Trophoblast cell (in vitro differentiated cells and primary cell): Measurements from ENCODE around the gene RAB3GAP1.

Experiments
- DNase-seq, 2 donors: peaks; one replicate each; pipeline ENCODE4 v3.0.0-alpha.2; 2016
- H2AFZ ChIP-seq: 2 replicates; pipeline ENCODE4 v1.6.1; 2013; ENCODE audit warnings: low read length, moderate library complexity, mild to moderate bottlenecking; ENCODE audit not compliant: insufficient read depth, poor library complexity
- H2AK5ac ChIP-seq: 2 replicates; pipeline ENCODE4 v1.6.1; 2013; ENCODE audit warnings: mild to moderate bottlenecking, low read length
- H2BK120ac ChIP-seq: 2 replicates; pipeline ENCODE4 v1.6.1; 2013; ENCODE audit warnings: low read length, mild to moderate bottlenecking, moderate library complexity; ENCODE audit not compliant: insufficient read depth, poor library complexity
- H2BK12ac ChIP-seq: 2 replicates; pipeline ENCODE4 v1.6.1; 2013; ENCODE audit warnings: mild to moderate bottlenecking, low read length, moderate library complexity
- H2BK5ac ChIP-seq: 2 replicates; pipeline ENCODE4 v1.6.1; 2013; ENCODE audit warnings: low read length, low read depth, moderate library complexity, mild to moderate bottlenecking; ENCODE audit not compliant: poor library complexity
- H3K14ac ChIP-seq: 2 replicates; pipeline ENCODE4 v1.6.1; 2013; ENCODE audit warnings: mild to moderate bottlenecking, low read length
- H3K18ac ChIP-seq: 2 replicates; pipeline ENCODE4 v1.6.1; 2013; ENCODE audit warnings: mild to moderate bottlenecking, low read length
- H3K23ac ChIP-seq: 2 replicates; pipeline ENCODE4 v1.6.1; 2013; ENCODE audit warnings: low read length
- H3K27ac ChIP-seq: 2 replicates; pipeline ENCODE4 v1.5.1; 2013; ENCODE audit warnings: low read depth, mild to moderate bottlenecking, inconsistent platforms, low read length, moderate library complexity
- H3K27me3 ChIP-seq: 2 replicates; pipeline ENCODE4 v1.6.1; 2013; ENCODE audit warnings: inconsistent platforms, mild to moderate bottlenecking, low read length, moderate library complexity; ENCODE audit not compliant: insufficient read depth
- H3K36me3 ChIP-seq, 2 experiments: 1 replicate in 1 of 2; 2 replicates in 1 of 2; pipeline ENCODE4 v1.6.1; 2013; ENCODE audit warnings: low read length in 2 of 2, mild to moderate bottlenecking in 2 of 2, moderate library complexity in 1 of 2; ENCODE audit not compliant: insufficient read depth in 2 of 2, control insufficient read depth in 1 of 2
- H3K4ac ChIP-seq: 2 replicates; pipeline ENCODE4 v1.6.1; 2013; ENCODE audit warnings: low read depth, mild to moderate bottlenecking, low read length, moderate library complexity
- H3K4me1 ChIP-seq, 2 experiments: 1 replicate in 1 of 2; 2 replicates in 1 of 2; pipeline ENCODE4 v1.6.1; 2013; ENCODE audit warnings: low read length in 2 of 2, mild to moderate bottlenecking in 2 of 2, moderate library complexity in 1 of 2; ENCODE audit not compliant: insufficient read depth in 2 of 2, control insufficient read depth in 1 of 2
- H3K4me2 ChIP-seq: 2 replicates; pipeline ENCODE4 v1.6.1; 2013; ENCODE audit warnings: inconsistent platforms, mild to moderate bottlenecking, low read length, moderate library complexity
- H3K4me3 ChIP-seq: 2 replicates; pipeline ENCODE4 v1.5.1; 2013; ENCODE audit warnings: mild to moderate bottlenecking, low read depth, low read length, inconsistent platforms
- H3K79me1 ChIP-seq: one replicate; pipeline ENCODE4 v1.6.1; 2013; ENCODE audit warnings: low read length
- H3K79me2 ChIP-seq: 2 replicates; pipeline ENCODE4 v1.6.1; 2013; ENCODE audit warnings: low read length, mild to moderate bottlenecking; ENCODE audit not compliant: control insufficient read depth, insufficient read depth, poor library complexity
- H3K9ac ChIP-seq: 2 replicates; pipeline ENCODE4 v1.6.1; 2013; ENCODE audit warnings: mild to moderate bottlenecking, low read length
- H3K9me3 ChIP-seq: 2 replicates; pipeline ENCODE4 v1.6.1; 2013; ENCODE audit warnings: low read depth, mild to moderate bottlenecking, control low read depth, inconsistent platforms, low read length; ENCODE audit not compliant: insufficient read depth
- H4K12ac ChIP-seq: 2 replicates; pipeline ENCODE4 v1.6.1; 2013; ENCODE audit warnings: low read depth, mild to moderate bottlenecking, low read length, moderate library complexity
- H4K8ac ChIP-seq: 2 replicates; pipeline ENCODE4 v1.6.1; 2013; ENCODE audit warnings: low read depth, mild to moderate bottlenecking, low read length, moderate library complexity
- H4K91ac ChIP-seq: one replicate; pipeline ENCODE4 v1.6.1; 2013; ENCODE audit warnings: low read depth, mild to moderate bottlenecking, low read length, moderate library complexity
- WGBS: extraction: QIAGEN DNeasy Blood & Tissue Kit; methylation state at CpG from one replicate; pipeline ENCODE4 v1.1.7; 2013; ENCODE audit warnings: missing lambda C conversion rate; ENCODE audit not compliant: insufficient read length, insufficient coverage; ENCODE audit errors: extremely low coverage; 5-methylcytosine and 5-hydroxymethylcytosine counted together

The RAB3GAP1 gene

DNA sequence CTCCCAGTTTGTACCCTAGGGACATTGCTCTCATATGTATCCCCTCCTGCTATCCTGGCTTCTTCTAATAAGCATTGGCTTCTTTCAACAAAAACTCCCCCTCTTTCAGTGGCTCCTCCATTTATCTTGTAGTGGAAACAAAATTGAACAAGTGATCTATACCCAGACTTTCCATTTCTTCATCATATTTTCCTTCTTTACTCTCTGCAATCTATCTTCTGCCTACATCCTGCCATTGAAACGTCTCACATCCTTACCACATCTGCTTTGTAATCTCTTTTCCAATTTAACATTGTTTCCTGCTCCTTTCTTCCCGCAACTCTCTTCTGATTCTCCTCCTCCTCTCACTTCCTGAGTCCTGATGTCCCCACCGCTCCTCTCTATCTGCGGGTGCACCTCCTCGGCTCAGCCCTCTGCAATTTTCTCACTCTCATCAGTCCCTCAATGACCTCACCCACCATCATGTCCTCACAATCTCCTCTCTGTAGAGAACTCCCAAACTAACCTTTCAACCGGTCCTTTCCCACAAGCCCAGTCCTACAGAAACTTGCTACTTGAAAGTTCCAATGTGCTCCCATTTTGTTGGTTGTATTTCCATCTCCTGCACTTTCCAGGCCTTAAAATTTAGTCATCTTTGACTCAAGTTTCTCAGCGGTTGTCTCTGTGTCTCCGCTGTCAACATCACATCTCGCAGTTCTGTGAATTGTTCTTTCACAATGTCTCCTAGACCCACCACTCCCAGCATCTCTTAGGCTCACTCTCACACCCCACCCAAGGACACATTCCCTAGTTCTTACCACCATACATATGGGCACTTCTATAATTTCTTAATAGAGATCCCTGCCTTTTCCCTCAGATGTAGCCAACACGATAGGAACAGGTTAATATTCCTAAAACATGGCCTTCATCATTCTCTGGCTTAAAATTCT, 28.9 kb upstream of the RAB3GAP1 start:
- Histone ChIP-seq H3K79me1 (no peaks in the 10 kb centered on the region), H3K4me1 (no peaks in the 10 kb centered on the region), H3K4ac (no peak overlapping the region), H3K9me3 (no peaks in the 10 kb centered on the region), H3K27me3 (no peaks in the 10 kb centered on the region), H3K4me2 (no peak overlapping the region), H3K36me3 (no peaks in the 10 kb centered on the region), H4K8ac (no peak overlapping the region), H3K14ac (no peak overlapping the region), H3K27ac (no peak overlapping the region), H4K12ac (no peak overlapping the region), H2BK120ac (no peak overlapping the region), H3K23ac (no peak overlapping the region), H3K9ac (no peak overlapping the region), H2BK5ac (no peak overlapping the region), H2AK5ac (no peak overlapping the region), H3K18ac (no peak overlapping the region), H2AFZ (no peak overlapping the region), H4K91ac (no peak overlapping the region), H3K79me2 (no peaks in the 10 kb centered on the region), H3K4me3 (no peak overlapping the region), H2BK12ac (no peak overlapping the region)
- DNase-seq = no peak
- WGBS = no CpG with 5 or more reads among the region's 10 CpGs

DNA sequence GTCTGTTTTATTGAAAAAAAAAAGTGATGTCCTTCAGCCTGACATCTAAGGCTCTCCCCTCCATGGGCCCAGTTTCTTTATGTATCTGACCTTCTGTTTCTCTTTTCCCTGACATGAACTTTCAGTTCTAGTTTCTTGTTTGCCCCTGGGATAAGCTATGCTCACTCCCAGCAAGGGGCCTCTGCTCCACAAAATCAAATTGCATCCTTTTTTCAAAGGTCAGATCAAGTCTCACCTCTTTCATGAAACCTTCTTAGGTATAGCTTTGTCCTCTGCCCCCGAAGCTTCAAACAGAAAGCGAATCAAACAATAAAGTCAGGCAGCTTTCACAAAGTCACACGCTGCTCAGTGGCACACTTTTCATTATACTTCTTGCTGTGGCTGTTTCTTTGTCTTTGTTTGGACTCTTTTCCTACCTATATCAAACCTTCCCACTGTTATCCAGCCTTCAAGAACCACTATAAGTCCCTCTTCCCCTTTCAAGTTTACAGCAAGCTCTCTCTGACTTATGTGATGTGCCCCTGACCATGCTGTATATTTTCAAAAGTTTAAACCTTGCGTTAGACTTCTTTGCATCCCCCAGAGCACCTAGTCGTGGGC, 28.1 kb upstream of the RAB3GAP1 start:
- no peaks in the 10 kb centered on the region for H3K79me2 ChIP-seq
- no peak overlapping the region for H3K14ac ChIP-seq
- no peak overlapping the region for H4K91ac ChIP-seq
- no peaks in the 10 kb centered on the region for H3K9me3 ChIP-seq
- no peaks in the 10 kb centered on the region for H3K79me1 ChIP-seq
- H3K36me3 ChIP-seq = no peaks in the 10 kb centered on the region
- H3K27me3 ChIP-seq = no peaks in the 10 kb centered on the region
- no peak overlapping the region for H3K23ac ChIP-seq
- no peak overlapping the region for H3K4me3 ChIP-seq
- H4K8ac ChIP-seq = no peak overlapping the region
- no peak overlapping the region for H3K4ac ChIP-seq
- H2BK120ac ChIP-seq = no peak overlapping the region
- H4K12ac ChIP-seq = no peak overlapping the region
- H2AK5ac ChIP-seq = no peak overlapping the region
- H3K18ac ChIP-seq = no peak overlapping the region
- WGBS = no CpG with 5 or more reads among the region's 5 CpGs
- H3K4me2 ChIP-seq = no peak overlapping the region
- H3K4me1 ChIP-seq = no peaks in the 10 kb centered on the region
- DNase-seq = no peak
- no peak overlapping the region for H3K27ac ChIP-seq
- H2BK12ac ChIP-seq = no peak overlapping the region
- H2BK5ac ChIP-seq = no peak overlapping the region
- no peak overlapping the region for H3K9ac ChIP-seq
- no peak overlapping the region for H2AFZ ChIP-seq

DNA sequence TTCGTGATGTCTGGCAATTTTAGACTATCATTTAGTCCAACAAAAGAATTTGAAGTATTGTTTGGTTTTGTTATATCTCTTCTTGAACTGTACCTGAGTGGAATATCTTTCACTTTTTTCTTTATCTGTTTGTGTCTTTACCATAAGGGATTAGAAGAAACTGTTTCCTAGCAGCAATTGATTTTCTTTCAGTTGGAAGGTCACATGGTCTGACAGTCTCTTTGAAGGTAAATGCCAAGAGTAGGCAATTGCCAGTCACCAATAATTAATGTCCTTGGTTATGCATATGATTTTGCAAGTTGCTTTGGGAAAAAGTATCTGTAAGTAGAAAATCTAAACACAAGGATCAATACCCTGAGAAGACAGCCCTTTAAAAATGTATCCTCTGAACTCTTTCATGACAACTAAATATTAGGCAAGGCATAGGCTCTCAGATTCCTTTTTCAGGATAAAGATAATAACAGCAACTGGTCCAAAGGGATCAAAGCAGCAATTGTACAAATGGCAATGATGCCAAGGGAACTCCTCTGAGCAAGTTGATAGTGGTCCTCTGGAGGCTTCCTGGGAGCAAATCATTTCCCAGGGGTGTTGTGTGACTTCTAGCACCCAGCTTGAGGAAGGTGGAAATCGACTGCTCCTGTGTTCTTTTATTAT, 22.5 kb upstream of the RAB3GAP1 start:
- H3K4me1 ChIP-seq = no peaks in the 10 kb centered on the region
- H3K27ac ChIP-seq = no peak overlapping the region
- H3K23ac ChIP-seq = no peak overlapping the region
- H3K79me2 ChIP-seq = no peaks in the 10 kb centered on the region
- no peak overlapping the region for H3K18ac ChIP-seq
- H4K12ac ChIP-seq = no peak overlapping the region
- H2BK5ac ChIP-seq = no peak overlapping the region
- no peak overlapping the region for H2BK120ac ChIP-seq
- no peak for DNase-seq
- H2AK5ac ChIP-seq = no peak overlapping the region
- H4K8ac ChIP-seq = no peak overlapping the region
- H4K91ac ChIP-seq = no peak overlapping the region
- no peaks in the 10 kb centered on the region for H3K79me1 ChIP-seq
- H3K4me3 ChIP-seq = no peak overlapping the region
- H3K9me3 ChIP-seq = no peaks in the 10 kb centered on the region
- H3K27me3 ChIP-seq = no peaks in the 10 kb centered on the region
- H3K4me2 ChIP-seq = no peak overlapping the region
- no peaks in the 10 kb centered on the region for H3K36me3 ChIP-seq
- H3K9ac ChIP-seq = no peak overlapping the region
- no peak overlapping the region for H3K4ac ChIP-seq
- no peak overlapping the region for H2BK12ac ChIP-seq
- WGBS = no CpG with 5 or more reads among the region's 2 CpGs
- no peak overlapping the region for H3K14ac ChIP-seq
- no peak overlapping the region for H2AFZ ChIP-seq

DNA sequence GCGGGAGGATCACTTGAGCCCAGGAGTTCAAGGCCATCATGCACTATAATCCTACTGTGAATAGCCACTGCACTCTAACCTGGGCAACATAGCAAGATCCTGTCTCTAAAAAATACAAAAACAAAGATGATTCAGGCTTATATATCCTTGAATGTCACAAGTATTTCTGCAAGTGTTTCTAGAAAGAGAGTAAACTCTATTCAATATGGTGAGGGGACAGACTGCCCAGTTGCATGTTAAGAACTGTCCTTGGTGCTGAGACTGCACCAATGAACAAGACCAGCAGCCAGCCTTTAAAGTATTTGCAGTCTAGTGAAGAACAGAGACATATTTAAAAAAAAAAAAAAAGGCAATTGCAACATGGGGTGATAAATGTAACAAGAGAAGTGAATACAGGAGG, 21.3 kb upstream of the RAB3GAP1 start:
- Histone ChIP-seq H2BK120ac (no peak overlapping the region), H3K4ac (no peak overlapping the region), H4K8ac (no peak overlapping the region), H4K91ac (no peak overlapping the region), H3K9ac (no peak overlapping the region), H3K14ac (no peak overlapping the region), H3K79me2 (no peaks in the 10 kb centered on the region), H3K4me2 (no peak overlapping the region), H3K9me3 (no peaks in the 10 kb centered on the region), H2AFZ (no peak overlapping the region), H2BK12ac (no peak overlapping the region), H3K18ac (no peak overlapping the region), H2AK5ac (no peak overlapping the region), H4K12ac (no peak overlapping the region), H3K23ac (no peak overlapping the region), H3K4me1 (no peaks in the 10 kb centered on the region), H3K27ac (no peak overlapping the region), H3K36me3 (no peaks in the 10 kb centered on the region), H3K4me3 (no peak overlapping the region), H3K27me3 (no peaks in the 10 kb centered on the region), H2BK5ac (no peak overlapping the region), H3K79me1 (no peaks in the 10 kb centered on the region)
- DNase-seq = peak in 1 of 2 donors; percentile 35
- no CpG with 5 or more reads among the region's 1 CpG for WGBS
